ACC112 (cell line): Measurements from ENCODE around the gene SLC9C1.
A peak's percentile ranks its signal among the peaks of the same experiment; 100 is the strongest.

Source experiments
- H2AFZ ChIP-seq: fragments of 200-600 bp; sonication (generic); one replicate; pipeline ENCODE4 v1.6.0; 2017; ENCODE audit warnings: antibody characterized with exemption, low read length; ENCODE audit not compliant: unreplicated experiment
- H3K27ac ChIP-seq: fragments of 200-600 bp; sonication (generic); 2 replicates; pipeline ENCODE4 v1.5.1; 2014; ENCODE audit warnings: low read depth, mild to moderate bottlenecking, antibody characterized with exemption, low read length, moderate library complexity
- H3K27me3 ChIP-seq: fragments of 200-600 bp; sonication (generic); 2 replicates; pipeline ENCODE4 v1.6.1; 2014; ENCODE audit warnings: mild to moderate bottlenecking, antibody characterized with exemption, low read length, moderate library complexity, mixed read lengths; ENCODE audit not compliant: insufficient read depth
- H3K36me3 ChIP-seq: fragments of 200-600 bp; sonication (generic); 2 replicates; pipeline ENCODE4 v1.6.1; 2016; ENCODE audit warnings: mild to moderate bottlenecking, antibody characterized with exemption, low read length, moderate library complexity, mixed read lengths; ENCODE audit not compliant: insufficient read depth
- H3K4me1 ChIP-seq: fragments of 200-600 bp; sonication (generic); one replicate; pipeline ENCODE4 v1.6.1; 2016; ENCODE audit warnings: low read length, mixed read lengths; ENCODE audit not compliant: insufficient read depth, unreplicated experiment, control insufficient read depth
- H3K4me3 ChIP-seq: fragments of 200-600 bp; sonication (generic); 2 replicates; pipeline ENCODE4 v1.5.1; 2014; ENCODE audit warnings: mild to moderate bottlenecking, low read depth, low read length
- H3K79me2 ChIP-seq: fragments of 200-600 bp; sonication (generic); one replicate; pipeline ENCODE4 v1.6.0; 2016; ENCODE audit warnings: low read length; ENCODE audit not compliant: control insufficient read depth, unreplicated experiment, insufficient read depth

Gene SLC9C1

GRCh38 chr3:112132088-112132487, 161.9 kb downstream of the SLC9C1 start:
- Histone ChIP-seq H3K36me3 (no peaks in the 10 kb centered on the region), H3K27me3 (no peaks in the 10 kb centered on the region), H3K27ac (no peak overlapping the region), H3K4me3 (no peak overlapping the region), H2AFZ (no peak overlapping the region), H3K79me2 (no peaks in the 10 kb centered on the region), H3K4me1 (no peaks in the 10 kb centered on the region)

- H2AFZ ChIP-seq: no peak overlapping the region
- no peaks in the 10 kb centered on the region for H3K79me2 ChIP-seq
- H3K27me3 ChIP-seq: no peaks in the 10 kb centered on the region
- H3K27ac ChIP-seq: no peak overlapping the region
- no peaks in the 10 kb centered on the region for H3K36me3 ChIP-seq
- peaks cover 4% of the 10 kb centered on the region for H3K4me1 ChIP-seq
- no peak overlapping the region for H3K4me3 ChIP-seq
Measured at GRCh38 chr3:112131111-112131510, 162.9 kb downstream of the SLC9C1 start.

GRCh38 chr3:112130638-112130993, 163.4 kb downstream of the SLC9C1 start:
- Histone ChIP-seq H3K4me3 (no peak overlapping the region), H3K27ac (no peak overlapping the region), H2AFZ (no peak overlapping the region), H3K27me3 (no peaks in the 10 kb centered on the region), H3K36me3 (no peaks in the 10 kb centered on the region), H3K79me2 (no peaks in the 10 kb centered on the region), H3K4me1 (peaks cover 4% of the 10 kb centered on the region)

- peaks cover 4% of the 10 kb centered on the region for H3K4me1 ChIP-seq
- H3K4me3 ChIP-seq: no peak overlapping the region
- H3K79me2 ChIP-seq: no peaks in the 10 kb centered on the region
- no peaks in the 10 kb centered on the region for H3K36me3 ChIP-seq
- no peaks in the 10 kb centered on the region for H3K27me3 ChIP-seq
- no peak overlapping the region for H3K27ac ChIP-seq
- H2AFZ ChIP-seq: no peak overlapping the region
Measured at GRCh38 chr3:112129925-112130637, 163.9 kb downstream of the SLC9C1 start.

- Histone ChIP-seq H3K36me3 (no peaks in the 10 kb centered on the region), H3K27ac (no peak overlapping the region), H2AFZ (no peak overlapping the region), H3K79me2 (no peaks in the 10 kb centered on the region), H3K4me3 (no peak overlapping the region), H3K27me3 (no peaks in the 10 kb centered on the region), H3K4me1 (peaks cover 4% of the 10 kb centered on the region)
Measured at GRCh38 chr3:112128843-112129727, 164.9 kb downstream of the SLC9C1 start.

- Histone ChIP-seq H3K79me2 (no peaks in the 10 kb centered on the region), H3K4me1 (peaks cover 4% of the 10 kb centered on the region), H3K27ac (no peak overlapping the region), H3K36me3 (no peaks in the 10 kb centered on the region), H2AFZ (no peak overlapping the region), H3K27me3 (no peaks in the 10 kb centered on the region), H3K4me3 (no peak overlapping the region)
Measured at GRCh38 chr3:112127522-112128494, 166.2 kb downstream of the SLC9C1 start.

GRCh38 chr3:112126511-112126911, 167.5 kb downstream of the SLC9C1 start:
- Histone ChIP-seq H3K4me3 (peak overlapping the region; percentile 27; the same call in 1 of the 2 replicates), H3K79me2 (no peaks in the 10 kb centered on the region), H3K27me3 (no peaks in the 10 kb centered on the region), H3K4me1 (peaks cover 4% of the 10 kb centered on the region), H3K27ac (no peak overlapping the region), H2AFZ (peak overlapping the region; percentile 88), H3K36me3 (no peaks in the 10 kb centered on the region)

- Histone ChIP-seq H3K4me1 (peaks cover 4% of the 10 kb centered on the region), H3K36me3 (no peaks in the 10 kb centered on the region)
Measured at GRCh38 chr3:112124907-112125607, 169.0 kb downstream of the SLC9C1 start.

GRCh38 chr3:112123548-112123947, 170.5 kb downstream of the SLC9C1 start:
- Histone ChIP-seq H3K27ac (no peak overlapping the region), H2AFZ (no peak overlapping the region), H3K79me2 (no peaks in the 10 kb centered on the region), H3K27me3 (no peaks in the 10 kb centered on the region), H3K4me3 (no peak overlapping the region), H3K4me1 (peaks cover 4% of the 10 kb centered on the region), H3K36me3 (no peaks in the 10 kb centered on the region)

More at GRCh38 chr3:112124907-112125607, 169.0 kb downstream of the SLC9C1 start:
- Histone ChIP-seq H3K27me3 (no peaks in the 10 kb centered on the region), H3K27ac (no peak overlapping the region), H3K79me2 (no peaks in the 10 kb centered on the region), H3K4me3 (no peak overlapping the region), H2AFZ (no peak overlapping the region)

- no peak overlapping the region for H3K27ac ChIP-seq
- H3K27me3 ChIP-seq: no peaks in the 10 kb centered on the region
- H3K4me3 ChIP-seq: no peak overlapping the region
- peaks cover 4% of the 10 kb centered on the region for H3K4me1 ChIP-seq
- H3K36me3 ChIP-seq: no peaks in the 10 kb centered on the region
- no peaks in the 10 kb centered on the region for H3K79me2 ChIP-seq
- H2AFZ ChIP-seq: no peak overlapping the region
Measured at GRCh38 chr3:112122870-112123269, 171.1 kb downstream of the SLC9C1 start.
